ENCODE results near the gene KRT36.

KRT36 gene

DNA sequence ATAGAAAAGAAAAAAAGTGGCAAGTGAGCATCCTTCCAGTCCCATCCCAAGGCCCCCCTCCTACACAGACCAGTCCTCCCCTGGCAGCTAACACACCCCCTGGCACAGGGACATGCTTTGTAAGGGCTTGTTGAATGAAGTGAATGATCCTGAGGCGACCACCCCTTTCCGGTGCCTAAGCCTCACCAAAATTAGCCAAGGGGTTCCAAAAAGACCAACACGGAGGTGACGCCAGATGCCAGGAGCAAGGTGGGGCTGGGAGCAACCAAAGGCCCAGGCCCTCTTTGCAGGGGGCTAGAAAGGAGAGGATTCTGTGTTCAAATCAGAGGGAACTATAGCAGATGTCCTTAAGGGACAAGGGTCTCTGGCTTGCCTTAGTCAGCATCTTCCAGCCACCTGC is 14.3 kb downstream of the KRT36 start:
- no peak for DNase-seq

DNA sequence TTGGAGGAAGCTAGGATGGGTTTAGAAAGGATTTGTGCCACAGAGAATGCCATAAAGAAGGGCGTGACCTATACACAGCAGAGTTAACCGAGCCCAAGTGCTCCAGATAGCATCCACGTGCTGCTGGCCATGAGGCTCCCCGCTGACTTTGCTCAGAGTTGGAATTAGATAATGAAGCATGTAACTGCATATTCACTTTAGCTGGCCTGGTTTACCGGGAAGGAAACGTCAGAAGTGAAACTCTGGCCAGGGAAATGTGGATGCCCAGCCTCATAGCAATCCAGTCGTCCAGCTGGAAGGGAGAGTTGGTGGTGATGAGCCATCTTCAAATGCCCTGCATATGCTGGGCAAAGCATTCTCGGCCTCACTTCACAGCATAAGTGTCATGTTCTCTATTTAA is 14.8 kb downstream of the KRT36 start:
- no peak for DNase-seq

DNA sequence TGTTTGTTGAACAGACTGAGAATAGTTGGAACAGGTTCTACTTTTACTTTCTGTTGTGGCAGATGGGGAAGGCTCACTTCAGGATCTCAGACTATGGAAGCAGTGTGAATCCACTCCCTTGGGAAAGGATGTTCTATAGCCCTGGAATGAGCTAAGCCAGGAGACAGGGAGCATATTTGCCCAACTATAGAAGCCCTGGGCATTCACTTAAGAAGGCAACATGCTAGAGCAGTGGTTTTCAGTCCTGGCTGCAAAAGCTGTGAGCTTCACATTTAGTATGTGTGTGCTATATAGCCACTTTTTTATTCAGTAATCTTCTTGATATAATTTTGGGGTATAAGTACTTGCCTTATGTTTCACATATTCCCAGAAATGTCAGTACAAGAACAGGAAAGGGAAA is 21.4 kb downstream of the KRT36 start:
- DNase-seq = no peak

DNA sequence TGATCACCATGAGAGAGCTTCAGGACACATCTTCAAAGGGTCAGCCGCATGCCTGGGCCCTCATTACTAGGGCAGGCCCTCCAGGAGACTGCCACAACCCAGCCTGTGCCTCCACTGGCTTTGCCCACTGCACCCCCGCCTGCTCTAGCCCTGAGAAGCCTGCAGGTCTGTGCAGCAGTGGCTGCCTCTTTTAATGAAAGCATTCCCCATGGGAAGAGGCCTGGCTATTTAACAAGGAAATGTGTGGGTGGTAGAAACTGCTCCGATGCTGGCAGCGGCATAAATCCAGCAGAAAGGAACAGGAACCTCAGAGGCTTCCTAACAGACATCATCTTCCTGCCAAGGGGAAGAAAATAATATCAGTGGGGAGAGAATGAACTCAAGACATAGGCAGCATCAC is 22.1 kb downstream of the KRT36 start:
- DNase-seq = no peak

DNA sequence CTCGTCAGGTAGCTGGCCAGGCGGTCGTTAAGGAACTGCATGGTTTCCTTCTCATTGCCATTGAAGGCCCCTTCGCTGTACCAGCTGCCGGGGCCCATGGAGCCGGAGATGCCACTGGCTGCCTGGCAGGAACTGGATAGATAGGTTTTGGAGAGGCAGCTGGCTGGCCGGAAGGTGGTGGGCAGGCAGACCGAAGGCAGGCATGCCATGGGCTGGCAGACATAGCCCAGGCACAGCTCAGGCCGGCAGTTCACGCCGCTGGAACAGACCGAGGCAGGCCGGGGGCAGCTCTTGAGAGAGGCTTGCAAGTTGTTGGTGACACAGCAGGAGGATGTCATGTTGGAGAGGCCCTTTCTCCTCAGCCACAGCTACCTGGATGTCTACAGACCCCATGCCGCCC is 22.7 kb downstream of the KRT36 start, which contains the start of gene KRT32:
Gene KRT32, minus strand, starts transcription at position 399 of the 400 bp plus-strand sequence. Its CDS starts 61 bp downstream, at position 338.
- no peak for DNase-seq

DNA sequence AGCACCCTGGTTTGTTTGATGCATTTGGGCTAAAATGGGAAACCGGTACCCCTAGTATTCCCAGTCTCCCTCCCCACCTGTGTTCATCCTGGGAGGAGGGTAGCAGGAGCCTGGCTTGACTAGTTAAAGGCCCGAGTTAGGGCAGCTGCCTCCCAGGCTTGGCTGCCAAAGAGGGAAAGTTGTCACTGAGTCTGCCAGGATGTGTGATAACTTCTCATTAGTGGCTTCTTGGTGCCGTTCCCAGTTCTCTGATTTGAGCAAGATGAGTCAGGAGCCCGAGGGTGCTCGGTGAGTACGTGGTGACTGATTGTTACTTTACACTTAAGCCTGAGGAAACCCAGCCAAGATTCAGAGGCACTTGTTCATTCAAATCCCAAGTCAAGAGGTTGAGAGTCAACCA is 25.0 kb downstream of the KRT36 start:
- DNase-seq = no peak

DNA sequence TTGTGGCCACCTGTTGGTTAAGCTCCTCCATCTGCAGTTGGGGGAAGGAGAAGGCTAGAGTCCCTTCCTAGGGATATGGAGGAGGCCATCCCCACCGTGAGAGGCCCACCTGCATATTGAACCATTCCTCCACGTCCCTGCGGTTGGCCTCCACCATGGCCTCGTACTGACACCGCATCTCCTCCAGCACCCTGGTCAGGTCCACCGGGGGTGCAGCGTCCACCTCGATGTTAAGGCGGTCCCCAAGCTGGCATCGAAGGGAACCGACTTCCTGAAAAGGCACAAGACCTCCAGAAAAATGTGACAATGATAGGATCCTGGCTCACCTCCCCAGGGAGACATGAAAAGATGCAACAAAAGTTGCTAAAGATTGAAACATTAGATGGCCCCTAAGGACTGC is 25.5 kb downstream of the KRT36 start:
- DNase-seq = no peak

DNA sequence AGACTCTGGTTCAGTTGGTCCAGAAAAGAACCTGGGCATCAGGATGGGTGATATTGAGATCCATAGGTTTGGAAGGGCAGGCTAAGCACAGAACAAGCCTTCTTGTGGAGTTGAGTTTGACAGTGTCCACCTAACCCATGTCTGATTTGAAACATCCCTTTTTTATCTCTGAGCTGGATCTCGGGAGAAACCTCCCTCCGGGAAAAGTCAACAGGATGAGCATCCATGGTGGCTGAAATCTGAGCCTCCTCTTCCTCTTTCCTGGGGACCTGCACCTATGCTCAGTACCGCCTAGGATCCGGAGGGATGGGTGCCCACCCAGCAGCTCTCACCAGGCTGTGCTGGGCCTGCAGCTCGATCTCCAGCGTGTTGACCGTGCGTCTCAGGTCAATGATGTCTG is 26.0 kb downstream of the KRT36 start:
- DNase-seq = no peak

DNA sequence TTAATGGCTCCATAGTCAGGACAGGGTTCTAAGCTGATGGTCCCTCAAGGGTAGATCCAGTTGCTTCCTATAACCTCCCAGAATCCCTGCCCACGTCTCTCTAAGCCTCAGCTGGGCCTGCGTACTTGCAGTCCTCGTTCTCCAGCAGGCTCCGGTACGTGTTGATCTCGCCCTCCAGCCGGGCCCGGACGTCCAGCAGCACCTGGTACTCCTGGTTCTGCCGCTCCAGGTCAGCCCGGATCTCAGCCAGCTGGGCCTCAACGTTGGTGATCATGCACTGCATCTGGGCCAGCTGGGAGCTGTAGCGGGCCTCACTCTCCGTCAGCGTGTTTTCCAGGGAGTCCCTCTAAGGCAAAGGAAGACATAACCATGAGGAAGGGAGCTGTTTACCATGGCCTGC is 27.0 kb downstream of the KRT36 start:
- DNase-seq = no peak

DNA sequence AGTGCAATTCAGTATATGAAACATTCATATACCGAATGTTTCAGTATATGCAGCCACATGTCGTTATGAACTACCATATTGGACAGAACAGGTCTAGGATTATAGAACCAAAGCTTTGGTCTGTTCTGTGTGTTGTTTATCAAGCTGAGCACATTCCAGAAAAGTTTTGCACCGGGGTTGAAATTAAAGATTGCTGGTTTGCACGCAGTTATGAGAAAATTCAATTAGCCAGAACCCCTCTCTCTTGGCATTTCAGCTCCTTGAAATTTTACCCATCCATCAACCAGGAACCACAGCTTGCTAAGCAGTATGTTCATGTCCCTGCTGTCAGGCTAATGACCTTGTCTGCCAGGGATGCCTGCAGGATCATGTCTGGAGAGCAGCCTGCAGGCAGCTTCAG is 32.0 kb downstream of the KRT36 start:
- DNase-seq = no peak

DNA sequence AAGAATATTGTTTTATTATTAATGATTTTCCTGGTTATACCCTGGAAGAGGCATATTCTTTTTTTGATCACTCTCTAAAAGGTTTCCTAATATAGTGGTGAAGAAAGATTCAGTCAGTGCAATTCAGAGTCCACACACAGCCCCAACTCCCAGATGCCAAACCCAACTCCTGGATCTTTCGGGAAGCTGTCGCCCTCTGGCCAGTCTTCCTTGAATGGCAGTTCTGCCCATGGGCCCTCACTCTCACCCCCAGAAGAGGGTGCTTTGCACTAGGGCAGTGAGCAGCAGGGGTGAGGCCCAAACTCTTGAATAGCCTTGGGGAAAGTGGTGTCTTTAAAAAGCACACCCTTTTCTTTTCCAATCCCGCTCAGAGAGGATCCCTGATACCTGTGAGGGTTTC is 33.5 kb downstream of the KRT36 start:
- no peak for DNase-seq

DNA sequence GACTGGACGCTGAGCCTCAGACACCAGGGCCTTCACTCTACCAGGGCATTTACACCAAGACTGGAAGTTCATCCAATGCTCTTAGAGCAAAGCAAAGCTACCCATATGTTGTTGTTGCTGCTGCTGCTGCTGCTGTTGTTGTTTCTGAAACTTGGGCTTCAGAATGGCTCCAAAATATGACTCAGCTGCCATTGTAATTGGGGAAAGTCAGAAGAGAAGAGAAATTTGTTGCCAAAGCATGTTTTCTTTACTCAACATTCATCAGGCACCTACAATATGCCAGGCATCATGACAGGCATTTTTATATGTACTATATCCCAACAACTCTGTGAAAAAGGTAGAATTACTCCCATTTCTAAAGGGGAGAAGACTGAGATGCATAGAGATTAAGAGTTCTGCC is 34.5 kb downstream of the KRT36 start:
- DNase-seq = no peak

DNA sequence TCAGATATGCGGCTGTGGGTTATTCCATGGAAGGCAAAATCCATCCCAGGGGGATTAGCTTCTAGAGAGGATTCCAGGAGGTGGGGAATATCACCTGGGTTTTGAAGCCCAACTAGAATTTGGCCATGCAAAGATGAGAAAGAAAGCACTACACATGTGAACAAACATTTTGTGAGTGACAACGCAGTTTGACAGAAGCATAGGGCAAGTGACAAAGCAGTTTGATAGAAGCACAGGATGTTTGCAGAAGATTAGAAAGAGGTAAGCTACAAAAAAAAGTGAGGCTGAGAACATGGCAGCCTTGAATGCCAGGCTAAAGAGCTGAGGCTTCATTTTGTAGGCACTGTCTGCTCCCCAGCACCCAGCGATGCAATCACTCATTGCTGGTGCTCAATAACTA is 36.6 kb downstream of the KRT36 start:
- DNase-seq = no peak

DNA sequence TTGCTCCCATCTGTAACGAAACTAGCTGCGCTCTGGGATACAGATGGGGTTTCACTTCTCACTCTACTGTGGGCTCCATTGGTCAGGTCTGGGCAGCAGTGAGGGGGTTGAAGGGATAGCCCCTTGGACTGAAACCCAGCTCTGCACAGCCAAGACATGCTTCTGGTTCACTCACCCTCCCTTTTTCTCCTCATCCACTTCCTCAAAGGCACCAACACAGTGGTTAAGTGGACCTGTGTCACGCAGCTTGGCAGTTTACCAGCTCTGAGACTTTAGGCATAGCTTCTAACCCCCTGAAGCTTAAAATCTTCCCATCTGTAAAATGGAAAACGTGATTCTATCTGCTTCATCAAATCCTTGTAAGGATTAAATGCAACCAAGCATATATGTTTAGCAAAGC is 37.4 kb downstream of the KRT36 start:
- DNase-seq = peak; percentile 7

DNA sequence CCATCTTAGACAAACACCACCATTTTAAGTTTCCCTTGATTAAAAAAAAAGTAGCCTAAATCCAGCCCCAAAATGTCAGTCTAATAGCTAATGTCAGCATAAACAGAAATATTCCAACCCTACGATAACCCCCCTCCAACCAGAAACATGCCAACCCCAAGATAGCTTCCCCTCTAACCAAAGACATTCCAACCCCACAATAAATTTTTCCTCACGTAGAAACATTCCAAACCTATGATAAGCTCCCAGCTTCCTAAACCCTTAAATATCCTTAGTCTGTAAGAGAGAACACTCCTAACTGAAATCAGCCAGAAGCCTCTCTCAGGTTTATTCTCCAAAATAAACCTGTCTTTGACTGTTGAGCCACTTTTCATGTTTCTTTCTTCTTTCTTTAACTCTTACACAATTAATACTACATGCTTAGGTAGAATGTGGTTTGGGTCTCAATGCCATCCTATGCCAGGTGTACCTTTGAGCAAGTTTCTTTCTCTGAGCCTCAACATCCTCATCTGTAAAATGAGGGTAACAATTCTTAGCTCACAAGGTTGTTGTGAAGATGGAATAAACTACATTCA is 38.5 kb downstream of the KRT36 start:
- DNase-seq = no peak

DNA sequence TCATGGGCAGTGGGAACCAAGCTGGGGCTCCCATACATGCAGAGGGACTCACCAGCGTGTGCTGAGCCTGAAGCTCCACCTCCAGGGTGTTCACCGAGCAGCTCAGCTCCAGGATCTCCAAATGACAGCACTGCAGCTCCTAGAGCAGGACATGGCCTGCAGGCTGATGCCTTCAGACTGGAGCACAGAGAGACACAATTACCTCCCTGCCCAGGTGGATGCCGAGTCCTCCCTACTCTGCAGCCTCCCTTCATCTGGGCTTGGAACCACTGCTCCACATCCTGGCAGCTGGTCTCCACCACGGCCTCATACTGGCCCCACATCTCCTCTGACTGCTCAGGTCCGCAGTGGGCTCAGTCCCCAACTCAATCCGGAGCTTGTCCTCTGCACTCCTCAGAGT is 40.7 kb downstream of the KRT36 start:
- no peak for DNase-seq

DNA sequence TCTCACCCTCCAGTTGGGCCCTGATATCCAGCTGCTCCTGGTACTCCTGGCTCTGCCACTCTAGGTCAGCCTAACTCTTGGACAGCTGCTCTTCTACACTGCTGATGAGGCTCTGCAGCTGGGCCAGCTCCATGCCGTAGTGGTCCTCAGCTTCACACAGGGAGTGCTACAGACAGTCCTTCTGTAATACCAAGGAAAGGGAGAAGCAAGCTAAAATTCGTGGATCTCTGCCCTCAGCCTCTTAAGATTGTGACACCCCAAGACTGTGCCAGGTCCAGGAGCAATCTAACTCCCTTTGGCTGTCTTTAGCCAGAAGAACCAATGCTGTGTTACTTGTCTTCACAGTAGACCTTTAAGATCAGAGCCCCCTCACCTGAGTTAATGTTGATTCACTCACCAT is 41.2 kb downstream of the KRT36 start:
- no peak for DNase-seq

DNA sequence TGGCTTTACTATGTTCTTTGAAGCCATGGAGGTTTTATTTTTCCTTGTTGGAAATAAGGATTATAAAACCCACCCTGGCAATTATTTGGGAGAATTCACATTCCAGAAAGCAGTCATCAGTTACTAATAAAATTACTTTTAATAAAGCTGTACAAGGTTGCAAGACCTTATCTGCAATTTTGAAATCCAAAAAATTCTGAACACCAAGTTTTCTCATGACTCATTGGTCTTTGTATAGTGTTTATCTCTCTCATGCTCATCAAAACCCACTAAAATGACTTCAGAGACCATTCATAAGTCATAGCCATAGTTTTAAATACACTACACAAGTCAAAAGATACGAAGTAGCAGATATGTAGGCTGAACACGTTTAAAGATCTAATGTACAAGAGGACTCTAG is 42.9 kb downstream of the KRT36 start:
- no peak for DNase-seq

DNA sequence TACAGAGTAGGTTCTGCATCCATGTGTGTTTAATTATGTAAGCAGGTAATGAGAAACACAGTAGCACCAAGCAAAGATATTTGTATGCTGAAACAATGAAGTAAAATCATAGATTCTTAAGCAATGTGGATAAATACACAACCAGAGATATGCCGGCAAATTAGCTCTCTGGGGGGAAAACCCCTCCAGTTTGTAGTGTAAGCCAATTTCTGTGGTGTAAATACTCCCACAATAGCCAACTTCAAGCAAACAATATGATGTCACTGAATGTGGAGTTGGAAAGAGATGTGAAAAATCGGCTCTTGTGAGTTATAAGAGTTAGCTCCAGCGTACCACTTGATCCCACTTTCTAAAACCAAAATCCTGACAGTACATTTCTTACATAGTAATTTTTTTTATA is 45.1 kb downstream of the KRT36 start:
- no peak for DNase-seq

DNA sequence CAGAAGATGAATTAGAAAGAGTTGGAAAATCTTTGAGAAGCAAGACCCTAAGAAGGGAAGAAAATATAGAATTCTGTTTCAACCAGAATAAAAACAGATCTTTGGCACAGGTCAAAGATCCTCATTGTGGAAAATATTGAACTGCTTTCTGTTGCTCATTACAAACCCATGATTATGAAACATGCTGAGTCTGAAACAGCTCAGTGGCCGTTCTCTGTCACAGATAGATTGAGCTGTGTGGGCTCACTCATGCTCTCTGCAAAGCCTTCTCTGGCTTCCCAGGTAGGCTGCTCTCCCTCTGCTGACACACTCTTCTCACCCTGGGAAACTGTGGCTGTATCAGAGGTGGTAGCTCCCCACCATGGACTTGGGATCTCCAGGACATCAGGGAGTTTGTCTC is 45.5 kb downstream of the KRT36 start:
- no peak for DNase-seq

DNA sequence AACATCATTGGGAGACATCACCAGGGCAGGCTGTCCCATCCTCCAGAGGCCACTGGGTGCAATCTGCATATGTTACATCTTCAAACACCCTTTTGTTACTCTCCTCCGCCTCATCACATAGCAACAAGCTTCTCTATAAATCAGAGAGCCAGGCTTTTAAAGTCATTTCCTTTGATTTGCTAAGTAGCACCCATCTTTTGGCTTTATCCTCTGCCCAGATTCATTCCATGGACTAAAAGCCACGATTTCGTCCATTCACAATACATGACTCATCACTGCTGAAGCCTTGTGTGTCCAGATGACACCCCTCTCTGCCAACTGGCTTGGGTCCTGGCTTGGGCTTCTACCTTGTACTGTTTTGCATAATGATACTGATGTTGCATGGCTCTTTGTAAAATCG is 47.0 kb downstream of the KRT36 start:
- DNase-seq = no peak

DNA sequence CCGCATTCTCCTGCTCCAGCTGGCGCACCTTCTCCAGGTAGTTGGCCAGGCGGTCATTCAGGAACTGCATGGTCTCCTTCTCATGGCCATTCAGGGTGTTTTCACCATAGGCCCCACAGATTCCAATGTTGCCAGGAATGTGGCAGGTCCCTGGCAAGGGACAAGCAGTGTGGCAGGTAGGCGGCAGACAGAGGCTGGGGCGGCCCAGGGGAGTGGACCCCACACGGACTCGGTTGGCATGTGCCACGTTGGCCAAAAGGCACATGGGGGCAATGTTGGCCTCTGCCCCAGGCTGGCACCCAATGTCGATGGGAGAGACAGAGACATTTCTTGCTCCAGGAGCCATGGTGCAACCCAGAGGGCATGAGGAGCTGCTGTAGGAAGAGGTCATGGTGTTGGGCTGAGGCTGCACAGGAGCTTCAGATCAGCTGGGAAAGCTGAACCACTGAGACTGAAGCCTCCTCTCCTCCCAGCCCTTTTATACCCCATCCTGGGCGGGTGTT is 49.1 kb downstream of the KRT36 start, which contains the start of gene KRT38:
Gene KRT38, minus strand, starts transcription at position 453 of the 503 bp plus-strand sequence. Its CDS starts 62 bp downstream, at position 391.
- DNase-seq = no peak

DNA sequence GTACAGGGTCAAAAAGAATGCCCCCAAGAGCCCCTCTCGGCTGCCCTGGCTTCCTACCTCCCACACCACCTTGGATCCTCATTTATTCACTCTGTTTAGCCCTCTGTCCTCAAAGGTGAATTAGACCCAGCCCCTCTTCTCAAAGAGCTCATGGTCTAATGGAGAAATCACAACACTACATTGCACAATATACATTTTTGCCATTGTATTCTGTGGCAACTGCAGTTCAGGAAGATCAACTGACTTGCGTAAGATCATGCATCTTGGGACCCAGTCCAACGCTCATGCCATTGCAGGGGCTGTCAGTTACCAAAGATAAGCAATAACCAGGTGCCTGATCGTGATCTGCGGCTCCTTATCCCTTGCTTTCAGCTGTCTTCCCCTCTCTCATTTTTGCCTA is 50.3 kb downstream of the KRT36 start:
- no peak for DNase-seq

DNA sequence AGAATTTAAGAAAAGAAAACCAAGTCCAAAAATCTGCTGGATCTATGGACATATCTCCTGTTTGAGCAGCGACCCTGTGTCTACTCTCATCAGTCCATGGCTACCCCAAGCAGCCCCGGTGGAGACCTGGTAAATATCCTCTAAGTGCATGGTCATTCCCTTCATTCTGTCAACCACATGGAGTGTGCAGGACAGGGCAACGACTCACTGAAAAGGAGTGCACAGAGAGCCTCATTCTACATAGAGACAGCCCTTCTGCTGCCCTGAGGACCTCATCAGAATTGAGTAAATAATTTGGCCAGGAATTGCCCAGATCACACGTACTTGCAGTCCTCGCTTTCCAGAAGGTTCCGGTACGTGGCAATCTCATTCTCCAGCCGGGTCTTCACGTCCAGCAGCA is 51.9 kb downstream of the KRT36 start:
- DNase-seq = no peak

DNA sequence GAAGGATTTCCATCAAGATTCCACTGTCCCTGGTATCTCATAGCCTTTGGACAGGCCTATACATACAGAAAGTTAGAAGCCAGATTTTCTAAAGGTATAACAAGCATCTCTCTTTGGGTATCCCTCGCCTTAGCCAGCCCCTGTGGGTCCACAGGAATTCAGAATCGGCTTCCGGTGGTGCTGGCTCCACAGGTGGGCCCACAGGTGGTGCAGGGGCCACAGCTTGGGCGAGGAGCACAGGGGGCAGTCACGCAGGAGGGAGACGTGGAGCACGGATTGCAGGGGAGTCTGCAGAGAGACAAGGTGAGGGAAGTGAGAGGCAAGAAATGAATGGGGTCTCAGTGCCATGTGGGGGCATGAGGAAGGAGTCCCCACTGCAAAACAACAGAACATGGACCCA is 52.5 kb downstream of the KRT36 start:
- no peak for DNase-seq

All from DMS53 (cell line).